COLO668 (cell line): ENCODE measurements around the gene TUBA3E.
"Not testable (repeated sequence)": the region's sequence is repeated elsewhere in the genome, so short reads cannot be mapped to it uniquely, and the experiment has no call there.

Source experiments
- DNase-seq: peaks from one replicate; lab custom pipeline; 2025; ENCODE audit not compliant: unreplicated experiment; lab: John Stamatoyannopoulos, UW

Gene TUBA3E

GRCh38 chr2:130198343-130198742 lies at the start of gene TUBA3E:
Gene TUBA3E (minus strand): TSS chr2:130198439. CDS start chr2:130198360, 79 bp downstream.
- DNase-seq: no peak

DNA sequence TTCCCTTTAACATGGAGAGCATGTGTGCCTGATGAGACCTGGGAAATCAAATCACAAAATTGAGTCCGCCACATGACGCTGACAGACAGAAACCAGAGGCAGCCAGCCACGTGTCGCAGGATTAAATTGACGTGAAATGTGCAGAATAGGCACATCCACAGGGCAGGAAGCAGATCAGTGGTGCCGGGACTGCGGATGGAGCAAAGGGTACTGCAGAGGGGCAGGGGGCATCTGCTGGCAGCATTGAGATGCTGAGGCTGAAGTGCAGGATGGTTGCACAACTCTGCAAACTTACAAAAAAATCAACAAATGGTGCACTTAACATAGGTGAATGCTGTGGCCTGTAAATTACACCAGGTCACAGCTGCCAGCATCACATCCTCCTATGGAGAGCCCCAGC lies 48.2 kb upstream of the TUBA3E start:
- no peak for DNase-seq

- no peak for DNase-seq
Observed at GRCh38 chr2:130245976-130246375, 47.7 kb upstream of the TUBA3E start.

- no peak for DNase-seq
Observed at GRCh38 chr2:130243359-130243758, 45.1 kb upstream of the TUBA3E start.

GRCh38 chr2:130241041-130241707 lies 42.9 kb upstream of the TUBA3E start:
- no peak for DNase-seq

GRCh38 chr2:130239581-130239980 lies 41.3 kb upstream of the TUBA3E start:
- DNase-seq: not testable (repeated sequence)

DNA sequence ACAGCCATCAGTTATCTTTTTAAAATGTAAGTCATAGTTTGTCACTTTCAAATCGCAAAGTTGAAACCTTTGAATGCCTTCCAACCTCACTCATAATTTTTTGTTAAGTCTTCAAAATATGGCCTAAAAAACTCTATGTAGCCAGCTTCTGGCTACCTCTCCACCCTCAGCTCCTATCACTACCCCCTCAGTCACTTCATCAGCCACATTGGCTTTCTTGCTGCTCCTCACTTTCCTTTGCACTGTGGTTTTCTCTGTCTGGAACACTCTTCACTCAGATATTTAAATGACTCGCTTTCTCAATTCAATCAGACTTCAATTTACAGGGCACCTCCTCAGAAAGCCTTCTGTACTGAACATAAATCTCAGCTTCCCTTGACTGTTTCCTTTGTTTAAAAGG lies 34.8 kb upstream of the TUBA3E start:
- DNase-seq: not testable (repeated sequence)

- DNase-seq: no peak
Observed at GRCh38 chr2:130231656-130232055, 33.4 kb upstream of the TUBA3E start.

DNA sequence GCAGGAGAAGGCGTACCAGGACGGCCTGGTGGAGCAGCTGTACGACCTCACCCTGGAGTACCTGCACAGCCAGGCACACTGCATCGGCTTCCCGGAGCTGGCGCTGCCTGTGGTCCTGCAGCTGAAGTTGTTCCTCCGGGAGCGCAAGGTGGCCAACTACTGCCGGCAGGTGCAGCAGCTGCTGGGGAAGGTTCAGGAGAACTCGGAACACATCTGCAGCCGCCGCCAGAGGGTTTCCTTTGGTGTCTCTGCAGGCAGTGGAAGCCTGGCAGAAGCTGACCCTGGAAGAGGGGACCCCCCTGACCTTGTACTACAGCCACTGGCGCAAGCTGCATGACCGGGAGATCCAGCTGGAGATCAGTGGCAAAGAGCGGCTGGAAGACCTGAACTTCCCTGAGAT lies 32.7 kb upstream of the TUBA3E start:
- peak; percentile 14 for DNase-seq

- DNase-seq: not testable (repeated sequence)
Observed at GRCh38 chr2:130230376-130230775, 32.1 kb upstream of the TUBA3E start.

DNA sequence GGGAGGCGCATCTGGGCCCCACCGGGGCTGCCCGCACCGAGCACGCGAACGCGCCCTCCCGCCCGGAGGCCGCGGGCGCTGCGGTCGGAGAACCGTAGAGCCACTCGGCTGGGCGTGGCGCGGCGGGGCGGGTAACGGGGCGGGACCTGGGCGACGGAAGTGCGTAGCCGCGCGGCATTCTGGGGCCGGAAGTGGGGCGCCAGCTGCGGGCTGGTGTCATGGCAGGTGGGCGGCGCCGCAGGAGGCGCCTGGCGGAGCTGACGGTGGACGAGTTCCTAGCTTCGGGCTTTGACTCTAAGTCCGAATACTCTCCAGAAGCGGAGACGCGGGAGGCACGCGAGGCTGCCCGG lies 30.9 kb upstream of the TUBA3E start:
- DNase-seq: peak; percentile 75

GRCh38 chr2:130228467-130229160 lies 30.4 kb upstream of the TUBA3E start:
- DNase-seq: not testable (repeated sequence)

DNA sequence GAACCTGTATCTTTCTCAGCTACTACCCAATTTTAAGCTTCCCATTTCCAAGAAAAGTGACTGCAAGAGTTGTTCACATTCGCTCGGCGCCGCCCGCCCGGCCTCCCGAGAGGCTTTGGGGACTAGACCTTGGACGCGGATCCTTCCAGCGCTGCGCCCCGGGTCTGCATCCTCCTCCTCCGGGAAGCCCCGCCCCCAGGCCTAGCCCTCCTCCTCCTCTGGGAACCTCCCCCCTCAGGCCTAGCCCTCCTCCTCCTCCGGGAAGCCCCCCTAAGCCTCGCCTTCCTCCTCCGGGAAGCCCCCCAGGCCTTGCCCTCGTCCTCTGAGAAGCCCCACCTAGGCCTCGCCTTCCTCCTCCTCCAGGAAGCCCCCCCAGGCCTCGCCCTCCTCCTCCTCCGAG lies 29.8 kb upstream of the TUBA3E start:
- DNase-seq: not testable (repeated sequence)

GRCh38 chr2:130222523-130222922 lies 24.3 kb upstream of the TUBA3E start:
- not testable (repeated sequence) for DNase-seq

- DNase-seq: not testable (repeated sequence)
Observed at GRCh38 chr2:130220505-130220904, 22.3 kb upstream of the TUBA3E start.

DNA sequence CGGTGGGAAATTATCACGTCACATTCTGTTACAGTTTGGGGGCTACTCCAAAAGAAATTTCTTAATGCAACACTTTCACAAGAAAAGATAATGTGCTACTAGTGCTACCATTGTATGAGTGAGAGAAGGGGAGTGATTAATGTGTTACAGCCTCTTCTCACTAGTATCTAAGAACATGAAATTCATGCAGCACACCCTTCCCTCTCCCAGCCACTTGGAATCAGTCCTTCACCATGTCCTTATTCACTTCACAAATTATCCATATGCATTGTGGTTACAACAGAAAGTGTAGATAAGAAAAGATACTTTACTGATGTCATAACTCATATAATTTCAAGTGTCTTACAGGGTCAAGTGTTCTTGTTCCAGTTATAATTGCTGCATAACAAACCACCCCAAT lies 20.9 kb upstream of the TUBA3E start:
- DNase-seq: not testable (repeated sequence)

DNA sequence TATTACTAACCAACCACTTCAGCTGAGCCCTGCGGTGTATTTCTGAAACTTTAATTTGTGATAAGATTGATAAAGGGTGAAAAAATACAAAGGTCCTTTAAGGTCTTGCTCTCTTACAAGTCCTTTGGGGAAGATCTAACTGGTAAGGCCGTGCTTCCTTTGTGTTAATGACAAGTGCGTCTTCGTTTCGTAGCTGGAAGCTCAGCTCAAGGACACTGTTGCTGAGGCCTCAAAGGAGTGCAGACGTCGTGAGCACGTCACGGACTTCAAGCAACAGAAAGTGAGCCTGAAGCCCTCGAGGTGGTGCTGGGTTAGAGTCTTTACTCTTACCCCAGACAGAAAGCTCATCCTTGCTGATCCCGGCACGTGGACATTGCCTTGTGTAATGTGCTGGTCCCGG lies 8.8 kb upstream of the TUBA3E start:
- DNase-seq: not testable (repeated sequence)

DNA sequence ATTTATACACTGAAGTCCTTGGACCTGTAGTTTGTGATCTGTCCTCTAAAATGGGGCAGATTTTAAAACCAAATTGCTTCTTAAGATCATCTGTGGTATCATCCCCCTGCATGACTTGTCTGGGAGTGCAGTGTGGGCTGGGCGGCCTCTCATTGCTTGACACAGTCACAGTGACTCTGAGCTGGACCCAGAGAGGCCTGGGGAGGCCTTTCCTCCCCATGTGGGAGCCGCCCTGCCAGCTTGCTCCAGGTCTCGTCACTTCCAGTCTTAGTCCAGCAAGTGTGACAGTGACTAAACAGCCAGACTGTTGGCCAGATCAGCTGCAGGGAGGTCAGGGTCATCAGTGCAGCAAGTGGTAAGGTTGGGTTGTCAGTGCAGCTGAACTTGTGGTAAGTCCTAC lies 4.9 kb upstream of the TUBA3E start:
- DNase-seq: not testable (repeated sequence)

DNA sequence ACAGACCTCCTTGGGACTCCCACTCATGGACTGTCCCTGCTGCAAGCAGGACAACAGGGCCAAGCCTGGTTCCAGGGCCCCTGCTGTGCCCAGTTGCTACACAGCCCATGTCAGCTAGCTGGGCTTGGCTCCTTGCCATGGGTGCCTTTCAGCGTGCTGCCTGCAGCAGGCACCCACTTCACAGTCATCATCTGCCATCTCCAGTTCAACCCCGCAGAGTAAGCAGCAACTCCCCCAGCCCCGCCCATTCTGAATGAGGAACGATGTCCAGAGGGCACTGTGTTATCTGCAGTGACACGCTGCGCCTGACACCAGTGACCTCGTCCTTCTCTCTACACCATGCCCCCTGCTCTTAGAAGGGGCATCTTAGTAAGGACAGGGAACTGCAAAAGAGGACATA lies 4.3 kb upstream of the TUBA3E start:
- DNase-seq: peak; percentile 7

DNA sequence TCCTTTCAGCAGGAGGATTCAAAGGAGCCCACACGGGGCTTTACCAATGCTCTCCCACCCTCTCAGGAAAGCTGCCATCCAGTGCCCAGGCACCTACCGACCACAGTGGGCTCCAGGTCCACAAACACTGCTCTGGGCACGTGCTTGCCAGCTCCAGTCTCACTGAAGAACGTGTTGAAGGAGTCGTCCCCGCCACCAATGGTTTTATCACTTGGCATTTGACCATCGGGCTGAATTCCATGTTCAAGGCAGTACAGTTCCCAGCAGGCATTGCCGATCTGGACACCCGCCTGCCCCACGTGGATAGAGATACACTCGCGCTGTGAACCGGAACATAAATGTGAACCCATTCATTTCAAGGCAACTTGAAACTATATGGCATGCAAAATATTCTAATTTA lies 2.2 kb downstream of the TUBA3E start:
- not testable (repeated sequence) for DNase-seq

GRCh38 chr2:130195089-130195635 lies 3.1 kb downstream of the TUBA3E start:
- not testable (repeated sequence) for DNase-seq

- not testable (repeated sequence) for DNase-seq
Observed at GRCh38 chr2:130193824-130194223, 4.4 kb downstream of the TUBA3E start.
